GM21825 (cell line): Measurements from ENCODE around the gene PDGFB.

Source experiments
- ATAC-seq: cut with Tn5 transposase; IDR thresholded peaks from one replicate; pipeline ENCODE4 v1.9.1; 2021; ENCODE audit warnings: mild to moderate bottlenecking, moderate library complexity; ENCODE audit not compliant: unreplicated experiment

PDGFB gene

DNA sequence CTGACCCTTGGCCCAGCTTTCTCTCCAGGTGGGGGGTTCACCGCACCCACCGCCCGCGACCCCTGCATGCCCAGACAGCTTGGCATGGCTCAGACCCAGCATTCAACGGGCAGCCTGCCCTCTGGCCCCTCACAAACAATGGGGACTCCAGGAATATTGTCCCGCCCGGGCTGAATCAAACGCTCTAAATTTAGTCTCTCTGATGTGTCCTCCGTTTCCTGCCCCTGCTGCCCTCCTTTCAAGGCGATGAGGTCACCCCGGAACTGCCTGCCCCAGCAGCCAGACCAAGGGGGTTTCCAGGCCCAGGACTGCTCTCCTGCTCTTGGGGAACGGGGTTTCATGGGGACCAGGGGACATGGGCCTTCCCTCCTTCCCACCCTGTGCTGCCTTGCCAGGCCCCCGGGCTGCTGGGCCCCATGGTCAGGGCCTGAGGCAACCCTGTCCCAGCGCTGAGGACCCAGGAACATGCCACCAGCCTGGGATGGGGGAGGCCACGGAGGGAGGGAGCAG lies 10.1 kb upstream of the PDGFB start:
- peak; percentile 57 for ATAC-seq

GRCh38 chr22:39254122-39254521 lies 9.3 kb upstream of the PDGFB start:
- no peak for ATAC-seq

GRCh38 chr22:39253435-39254070 lies 8.8 kb upstream of the PDGFB start:
- ATAC-seq, result no peak

DNA sequence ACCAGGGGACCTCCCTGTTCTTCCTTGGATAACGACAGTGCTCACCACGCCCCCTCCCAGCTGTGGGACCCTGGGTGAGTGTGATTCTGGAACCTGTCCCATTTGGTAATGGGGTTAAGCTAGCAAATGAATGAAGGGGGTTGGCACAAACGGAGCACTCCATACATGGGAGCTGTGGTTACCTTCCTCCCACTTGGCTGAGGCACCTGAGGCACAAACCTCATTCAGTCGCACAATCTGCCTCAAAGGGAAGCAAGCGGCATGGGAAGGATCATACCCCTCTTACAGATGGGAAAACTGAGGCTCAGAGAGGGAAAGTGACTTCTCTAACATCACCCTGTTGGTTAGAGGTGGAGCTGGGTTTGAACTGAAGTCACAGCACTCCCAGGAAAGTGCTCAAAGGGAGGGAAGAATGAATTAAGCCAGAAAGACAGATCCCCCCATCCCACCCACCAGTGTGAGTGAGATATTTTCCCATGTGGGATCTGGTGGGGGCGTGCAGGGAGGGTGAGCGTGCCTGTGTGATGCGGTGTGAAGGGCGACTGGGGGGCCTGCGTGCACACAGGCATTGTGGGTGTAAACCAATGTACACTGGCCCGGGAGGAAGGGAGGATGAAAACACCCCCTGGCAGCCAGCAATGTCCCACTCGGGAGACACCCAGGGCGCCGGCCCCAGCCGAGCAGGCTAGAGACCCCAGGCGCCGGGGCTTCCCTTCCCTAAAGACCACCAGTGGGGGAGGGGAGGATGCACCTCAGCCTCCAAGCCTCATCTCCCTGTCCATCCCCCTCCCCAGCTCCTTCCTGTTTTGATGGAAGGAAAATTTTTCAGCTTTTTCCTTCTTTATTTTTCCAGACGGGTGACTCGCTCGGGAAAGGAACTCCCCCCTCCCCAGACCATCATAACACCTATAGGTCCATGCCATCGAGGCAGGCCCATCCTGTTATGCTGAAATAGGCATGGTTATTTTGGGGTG lies 8.0 kb upstream of the PDGFB start:
- ATAC-seq, result no peak

- no peak for ATAC-seq
Observed at GRCh38 chr22:39251762-39252460, 7.1 kb upstream of the PDGFB start.

DNA sequence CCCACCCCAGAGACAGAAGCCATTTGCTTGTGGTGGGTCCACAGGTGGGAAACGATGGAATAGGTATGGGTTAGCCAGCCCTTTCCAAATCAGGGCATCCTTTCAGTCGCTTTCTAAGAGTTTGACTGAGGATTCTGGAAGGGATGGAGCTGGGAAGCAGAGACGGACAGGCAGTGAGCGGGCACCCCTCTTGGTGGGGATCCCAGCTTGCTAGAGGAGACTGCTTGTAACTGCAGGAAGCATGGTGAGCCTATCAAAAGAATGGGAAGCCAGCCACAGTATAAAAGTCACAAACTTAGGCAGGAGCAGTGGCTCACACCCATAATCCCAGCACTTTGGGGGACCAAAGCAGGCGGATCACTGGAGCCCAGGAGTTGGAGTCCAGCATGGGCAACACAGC lies 6.1 kb upstream of the PDGFB start:
- no peak for ATAC-seq

GRCh38 chr22:39250131-39250530 lies 5.3 kb upstream of the PDGFB start:
- no peak for ATAC-seq

DNA sequence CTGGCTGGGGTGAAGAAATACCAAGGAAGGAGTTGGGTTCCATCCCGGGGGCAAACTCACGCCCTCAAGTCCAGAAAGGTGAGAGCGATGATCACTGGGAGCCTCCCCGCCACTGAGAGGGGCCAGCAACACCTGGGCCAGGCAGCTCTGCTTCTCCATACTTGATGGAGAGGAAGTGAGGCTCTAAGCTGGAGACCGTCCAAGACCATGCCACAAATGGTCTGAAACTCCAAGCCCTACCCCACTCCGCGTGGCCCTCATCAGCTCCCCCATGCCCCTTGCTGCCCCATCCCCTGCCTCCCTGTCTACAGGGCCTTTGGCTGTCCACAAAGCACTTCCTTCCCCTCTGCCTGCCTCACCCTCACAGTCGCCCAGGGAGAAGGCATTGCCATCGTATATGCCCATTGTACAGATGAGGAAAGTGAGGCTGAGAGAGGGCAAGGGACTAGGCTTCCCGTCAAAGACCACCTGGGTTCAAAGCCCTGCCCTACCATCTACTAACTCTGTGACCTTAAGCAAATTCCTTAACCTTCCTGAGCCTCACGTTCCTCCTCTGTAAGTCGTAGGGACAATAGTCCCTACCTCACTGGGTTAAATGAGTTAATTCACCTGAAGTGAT lies 4.4 kb upstream of the PDGFB start:
- ATAC-seq, result no peak

GRCh38 chr22:39248254-39248653 lies 3.5 kb upstream of the PDGFB start:
- ATAC-seq, result no peak

DNA sequence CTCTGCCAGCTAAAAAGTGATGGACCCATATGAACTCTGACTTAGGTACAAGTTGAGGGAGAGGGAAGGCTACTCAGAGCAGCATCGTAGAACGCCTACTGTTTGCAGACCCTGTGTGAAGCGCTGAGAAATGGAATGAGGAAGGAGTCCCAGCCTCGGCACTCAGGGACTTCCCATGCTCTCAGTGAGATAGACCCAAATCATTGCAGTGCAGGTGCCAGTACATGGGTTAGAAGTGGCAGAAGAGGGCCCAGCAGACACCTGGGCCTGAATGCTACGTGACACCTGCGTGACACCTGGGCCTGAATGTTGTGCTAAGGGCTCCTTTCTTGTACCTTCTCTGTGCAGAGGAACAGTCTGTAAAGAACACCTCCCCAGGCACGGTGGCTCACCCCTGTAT lies 2.6 kb upstream of the PDGFB start:
- ATAC-seq, result no peak

DNA sequence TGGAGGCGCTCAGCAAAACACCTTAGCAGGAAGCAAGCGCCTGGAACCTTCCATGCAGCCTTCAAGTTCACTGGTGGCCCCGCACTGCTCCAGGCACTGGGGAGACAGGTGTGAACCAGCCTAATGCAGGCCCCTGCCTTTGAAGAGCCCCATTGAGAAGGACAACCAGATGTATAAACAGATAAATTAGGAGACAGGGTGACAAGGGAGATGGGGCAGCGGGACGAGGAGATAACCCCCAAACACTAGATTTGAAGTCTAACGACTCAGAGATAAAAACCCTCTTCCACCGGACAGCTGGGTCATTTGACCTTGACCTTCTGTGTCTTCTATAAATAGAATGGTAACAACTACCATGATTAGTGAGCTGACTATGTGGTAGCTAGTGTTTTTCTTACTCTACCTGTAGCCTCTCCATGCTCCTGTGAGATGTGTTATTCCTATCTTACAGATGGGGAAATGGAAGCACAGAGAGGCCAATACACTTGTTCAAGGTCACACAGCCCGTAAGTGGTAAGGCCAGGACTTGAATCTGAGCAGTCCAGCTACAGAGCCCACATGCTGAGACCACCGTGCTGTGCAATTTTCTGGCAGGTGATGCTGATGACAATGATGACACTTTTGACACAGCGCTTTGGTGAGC lies 2.0 kb upstream of the PDGFB start:
- ATAC-seq, result no peak

DNA sequence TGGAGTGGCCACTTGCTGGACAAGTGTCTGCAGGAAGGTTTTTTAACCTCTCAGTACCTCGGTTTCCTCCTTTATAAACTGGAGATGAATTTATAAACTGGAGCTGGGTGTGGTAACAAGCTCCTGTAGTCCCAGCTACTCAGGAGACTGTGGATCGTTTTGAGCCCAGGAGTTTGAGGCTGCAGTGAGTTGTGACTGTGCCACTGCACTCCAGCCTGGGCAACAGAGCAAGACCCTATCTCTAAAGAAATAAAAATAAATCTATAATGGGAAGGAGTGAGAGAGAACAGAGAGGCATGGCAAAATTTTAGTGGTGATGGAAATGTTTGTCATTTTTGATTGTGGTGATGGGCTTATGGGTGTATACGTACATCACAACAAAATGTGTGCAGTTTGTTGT lies 1.4 kb upstream of the PDGFB start:
- ATAC-seq, result no peak

- no peak for ATAC-seq
Observed at GRCh38 chr22:39245130-39246039, 603 bp upstream of the PDGFB start.

GRCh38 chr22:39244136-39244495 lies 666 bp downstream of the PDGFB start:
- ATAC-seq, result no peak

GRCh38 chr22:39243439-39244135 lies 1.2 kb downstream of the PDGFB start:
- ATAC-seq, result no peak

DNA sequence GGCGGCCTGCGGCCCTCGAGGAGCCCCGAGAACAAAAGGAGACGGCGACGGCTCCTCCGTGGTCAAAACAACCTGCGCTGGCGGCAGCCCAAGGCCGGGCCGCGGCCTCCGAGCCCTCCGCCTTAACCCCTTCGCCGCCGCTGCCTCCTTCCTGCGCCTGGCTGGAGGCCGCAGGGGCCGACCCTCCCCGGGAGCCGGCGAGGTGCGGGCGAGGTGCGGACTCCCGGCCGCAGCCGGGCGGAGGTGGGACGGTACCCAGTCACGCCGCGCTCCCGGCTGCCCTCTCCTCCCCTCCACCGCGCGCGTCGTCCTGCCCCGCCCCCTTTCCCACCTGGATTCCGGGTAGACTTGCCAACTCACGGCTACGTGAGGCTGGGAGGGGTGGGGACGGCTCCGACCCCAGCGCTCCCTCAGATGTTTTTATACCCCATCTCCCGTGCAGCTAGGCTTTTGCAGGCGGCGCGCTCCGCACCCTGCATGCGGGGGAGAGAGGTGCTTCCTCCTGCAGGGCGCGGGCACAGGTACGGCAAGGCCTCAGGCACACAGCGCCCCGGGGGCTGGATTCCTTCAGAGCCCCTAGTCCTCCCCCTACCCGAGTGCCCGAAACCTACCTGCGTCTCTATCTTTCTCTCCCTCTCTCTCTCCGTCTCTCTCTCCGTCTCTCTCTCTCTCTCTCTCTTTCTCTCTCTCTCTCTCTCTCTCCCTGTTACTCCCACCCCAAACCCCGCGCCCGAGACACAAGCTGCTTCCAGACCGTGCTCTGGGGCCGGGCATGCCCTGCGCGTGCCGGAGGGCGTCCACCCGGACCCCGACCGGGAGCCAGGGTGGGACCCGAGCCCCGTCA lies 2.0 kb downstream of the PDGFB start:
- ATAC-seq, result no peak

GRCh38 chr22:39241794-39242594 lies 2.8 kb downstream of the PDGFB start:
- no peak for ATAC-seq
